HG03439 (cell line): ENCODE data around the gene NUDT14.

ENCODE experiments used
- ATAC-seq: cut with Tn5 transposase; IDR thresholded peaks from one replicate; pipeline ENCODE4 v1.9.1; 2021; ENCODE audit warnings: mild to moderate bottlenecking, moderate library complexity; ENCODE audit not compliant: unreplicated experiment

Gene NUDT14

DNA sequence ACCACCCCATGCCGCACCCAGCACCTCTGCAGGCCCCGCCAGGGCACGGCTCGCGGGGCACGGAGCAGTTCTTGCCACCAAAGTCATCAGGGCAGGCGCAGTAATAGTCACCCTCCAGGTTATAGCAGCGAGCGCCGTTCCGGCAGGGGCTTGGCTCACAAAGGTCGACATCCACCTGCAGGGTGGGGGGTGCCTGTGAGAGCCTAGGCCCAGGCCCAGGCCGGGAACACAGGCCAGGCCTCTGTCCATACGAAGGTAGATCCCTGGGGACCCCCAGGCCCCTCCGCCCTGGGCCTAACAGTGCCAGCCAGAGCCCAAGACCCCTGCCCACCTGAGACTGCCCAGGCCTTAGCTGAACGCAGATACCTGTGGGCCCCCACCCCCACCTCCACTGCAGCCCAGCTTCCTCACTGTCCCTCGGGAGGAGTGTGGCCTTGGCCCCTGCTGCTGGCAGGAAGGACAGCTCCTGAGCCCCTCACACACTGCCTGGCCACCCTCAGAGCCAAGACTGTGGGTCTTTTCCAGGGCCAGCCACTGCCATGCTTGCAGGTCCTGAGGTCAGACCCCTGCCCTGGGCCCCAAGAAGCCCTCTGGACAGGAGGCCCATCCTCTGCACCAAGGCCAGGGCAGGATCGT lies 31.8 kb downstream of the NUDT14 start:
- ATAC-seq: no peak

DNA sequence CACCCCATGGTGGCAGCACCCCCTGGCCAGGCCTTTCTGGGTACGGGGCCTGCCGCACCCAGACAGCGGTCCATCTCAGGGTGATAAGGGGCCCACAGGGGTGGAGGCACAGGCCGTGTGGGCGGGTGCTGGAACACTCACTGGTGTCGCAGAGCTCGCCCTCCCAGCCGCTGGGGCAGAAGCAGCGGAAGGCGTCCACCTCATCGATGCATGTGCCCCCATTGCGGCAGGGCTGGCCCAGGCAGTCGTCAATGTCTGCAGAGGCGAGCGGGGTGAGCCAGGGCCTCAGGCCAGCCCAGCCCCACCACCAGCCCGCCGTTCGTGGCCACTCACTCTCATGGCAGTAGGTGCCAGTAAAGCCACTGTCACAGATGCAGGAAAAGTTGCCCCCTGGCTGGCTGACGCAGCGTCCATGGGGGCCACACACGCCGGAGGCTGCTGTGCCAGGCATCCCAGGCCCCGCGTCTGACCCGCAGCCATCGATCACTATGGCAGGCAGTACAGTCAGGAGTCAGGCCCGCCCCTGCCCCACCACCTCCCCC lies 32.4 kb downstream of the NUDT14 start:
- no peak for ATAC-seq

DNA sequence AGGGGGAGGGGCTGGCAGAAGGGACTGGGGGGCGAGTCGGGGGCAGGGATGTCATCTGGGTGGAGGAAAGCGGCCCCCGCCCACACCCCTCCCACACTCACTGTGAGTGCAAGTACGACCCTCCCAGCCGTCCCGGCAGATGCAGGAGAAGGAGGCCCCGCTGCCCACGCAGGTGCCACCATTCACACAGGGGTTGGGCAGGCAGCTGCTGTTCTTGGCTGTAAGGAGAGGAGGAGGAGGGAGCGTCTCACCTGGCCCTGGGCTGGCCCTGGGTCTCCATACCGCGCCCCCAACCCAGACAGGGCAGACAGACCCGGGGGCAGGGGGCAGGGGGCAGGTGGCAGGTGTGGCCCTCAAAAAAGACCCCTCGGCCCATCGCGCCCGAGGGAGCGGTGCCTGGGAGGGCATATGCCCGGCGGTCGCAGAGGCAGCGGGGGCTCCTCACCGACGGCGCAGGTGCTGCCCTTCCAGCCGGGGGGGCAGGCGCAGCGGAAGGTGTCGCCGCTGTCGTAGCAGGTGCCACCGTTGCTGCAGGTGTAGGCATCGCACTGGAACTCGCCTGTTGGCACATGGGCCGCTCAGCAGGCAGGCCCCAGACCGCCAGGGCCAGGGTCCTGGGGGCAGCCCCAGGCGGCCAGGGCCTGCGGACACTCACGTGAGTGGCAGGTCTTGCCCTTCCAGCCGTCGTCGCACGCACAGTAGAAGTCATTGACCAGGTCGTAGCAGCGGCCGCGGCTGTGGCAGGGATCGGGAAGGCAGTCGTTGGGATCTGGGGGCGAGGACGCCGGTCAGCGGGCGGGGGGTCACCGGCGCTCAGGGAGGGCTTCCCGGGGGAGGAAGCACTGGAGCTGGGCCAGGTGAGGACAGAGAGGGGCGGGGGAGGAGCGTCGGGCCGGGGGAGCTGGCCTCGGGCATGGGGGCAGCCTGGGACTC lies 33.2 kb downstream of the NUDT14 start:
- ATAC-seq: no peak

DNA sequence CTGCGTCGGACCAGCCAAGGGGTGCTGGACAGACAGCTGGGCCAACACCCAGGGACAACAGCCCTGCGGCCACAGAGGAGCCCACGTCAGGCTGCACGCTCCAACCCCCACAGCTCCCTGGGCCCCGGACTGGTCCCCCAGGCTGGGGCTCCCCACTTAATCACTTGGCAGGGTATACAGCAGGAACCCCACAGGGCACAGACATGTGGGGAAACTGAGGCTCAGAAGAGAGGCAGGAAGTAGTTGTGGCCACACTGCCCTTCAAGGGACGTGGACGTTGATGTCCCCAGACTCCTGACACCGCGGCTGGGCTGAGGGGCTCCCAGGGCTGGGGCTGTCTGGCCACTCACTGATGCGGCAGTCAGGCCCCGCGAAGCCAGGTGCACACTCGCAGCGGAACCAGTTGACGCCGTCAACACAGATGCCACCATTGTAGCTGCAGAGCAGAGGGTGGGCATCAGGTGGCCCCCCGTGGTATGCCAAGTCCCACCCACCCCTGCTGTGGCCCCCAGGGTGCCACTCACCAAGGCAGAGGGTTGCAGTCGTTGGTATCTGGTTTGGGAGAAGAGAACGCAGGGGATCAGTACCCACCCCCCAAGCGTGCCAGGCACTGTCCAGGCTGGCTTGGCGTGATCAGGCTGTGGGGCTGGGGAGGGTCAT lies 34.0 kb downstream of the NUDT14 start:
- ATAC-seq: no peak

DNA sequence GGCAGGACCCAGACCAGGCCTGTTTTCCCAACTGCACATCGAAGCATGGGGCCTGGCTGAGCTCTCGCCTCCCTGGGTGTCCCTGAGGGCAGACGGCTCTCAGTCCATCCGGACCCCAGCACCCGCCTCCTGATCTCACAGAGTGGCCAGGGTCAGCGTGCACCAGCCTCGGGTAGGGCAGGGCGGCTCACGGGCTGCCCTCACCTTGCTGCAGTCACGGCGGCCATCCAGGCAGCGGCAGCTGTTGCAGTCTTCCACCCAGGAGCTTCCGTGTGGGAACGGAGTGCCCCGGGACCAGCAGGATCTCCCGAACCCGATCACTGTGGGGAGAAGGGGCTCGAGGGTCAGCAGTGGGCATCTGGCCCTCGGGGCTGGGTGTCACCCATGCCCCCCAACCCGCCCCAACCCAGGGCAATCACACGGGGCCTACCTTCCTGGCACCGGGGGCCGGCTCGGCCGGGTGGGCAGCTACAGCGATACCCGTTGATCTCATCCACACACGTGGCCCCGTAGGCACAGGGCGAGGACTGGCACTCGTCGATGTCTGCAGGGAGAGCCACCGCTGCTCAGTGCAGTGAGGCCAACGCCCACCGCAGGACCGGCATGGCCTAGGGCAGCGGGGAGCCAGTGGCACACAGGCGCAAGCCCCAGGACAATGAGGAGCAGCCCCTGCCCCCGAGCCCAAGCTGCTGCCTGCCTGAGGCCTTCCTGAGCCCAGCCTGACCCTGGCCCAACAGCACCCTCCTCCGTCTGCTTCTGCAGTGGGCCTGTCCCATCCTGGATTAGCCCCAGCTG lies 34.7 kb downstream of the NUDT14 start:
- ATAC-seq: no peak

DNA sequence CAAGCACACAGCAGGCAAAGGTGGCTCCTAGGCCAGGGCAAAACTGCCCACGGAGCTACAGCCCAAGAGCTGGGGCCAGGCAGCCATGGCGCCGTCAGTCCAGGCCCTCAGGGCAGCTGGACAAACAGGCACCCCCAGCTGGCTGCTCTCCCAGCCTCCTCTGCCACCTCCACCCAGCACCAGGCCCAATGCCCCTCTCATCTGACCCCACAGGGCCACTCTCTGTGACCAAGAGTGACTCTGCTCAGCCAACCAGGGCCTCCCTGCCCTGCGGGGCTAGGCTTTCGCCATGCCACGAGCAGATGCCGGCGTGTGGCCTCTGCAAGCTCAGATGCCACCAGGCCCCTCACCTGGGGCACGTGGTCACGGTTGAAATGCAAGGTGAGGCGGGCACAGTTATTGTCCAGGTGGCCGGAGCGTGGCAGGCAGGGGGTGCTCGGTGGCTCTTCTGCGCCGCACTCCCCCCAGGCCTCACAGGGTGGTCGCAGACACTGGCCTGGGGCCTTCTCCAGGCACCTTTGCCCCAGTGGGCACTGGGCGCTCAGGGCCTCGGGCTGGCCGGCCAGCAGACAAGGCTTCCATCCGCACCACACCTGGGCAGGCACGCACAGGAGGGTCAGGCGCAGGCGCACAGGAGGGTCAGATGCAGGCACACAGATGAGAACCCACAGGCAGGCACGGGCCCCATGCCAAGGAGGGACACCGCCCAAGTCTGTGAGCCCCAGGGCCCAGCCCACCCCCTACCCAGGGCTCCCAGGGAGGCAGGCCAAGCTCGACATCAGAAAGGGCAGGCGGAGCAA lies 35.5 kb downstream of the NUDT14 start:
- ATAC-seq: no peak

DNA sequence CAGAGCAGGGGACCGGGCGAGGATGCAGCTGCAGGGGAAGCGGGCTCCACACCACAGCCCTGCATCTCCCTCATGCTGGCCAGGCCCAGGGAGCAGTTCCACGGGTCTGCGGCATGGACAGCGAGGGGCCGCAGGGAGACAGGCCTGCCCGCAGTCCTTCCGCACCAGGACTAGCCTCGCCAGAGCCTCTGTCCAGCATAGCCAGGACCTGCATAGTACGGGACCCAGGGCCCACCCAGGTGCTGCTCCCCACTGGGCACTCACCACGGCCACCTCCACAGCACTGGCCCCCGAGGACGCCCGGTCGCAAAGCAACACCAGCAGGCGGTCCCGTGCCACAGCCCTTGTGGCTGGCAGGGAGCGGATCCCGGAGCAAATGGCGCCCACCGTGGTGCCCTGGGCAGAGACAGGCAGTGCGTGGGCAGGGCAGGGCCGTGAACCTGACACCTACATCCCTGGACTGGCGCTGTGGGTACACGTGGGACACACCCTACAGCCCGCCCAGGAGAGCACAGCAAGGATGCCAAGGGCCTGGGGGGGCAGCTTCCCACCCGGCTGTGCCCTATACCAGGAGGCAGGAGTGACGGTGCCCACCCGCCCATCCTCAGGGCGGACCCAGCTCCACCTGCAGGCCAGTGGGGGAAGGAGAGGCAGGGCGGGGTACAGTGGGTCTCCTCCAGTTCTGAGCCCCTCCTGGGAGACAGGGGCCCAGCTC lies 36.3 kb downstream of the NUDT14 start:
- no peak for ATAC-seq

DNA sequence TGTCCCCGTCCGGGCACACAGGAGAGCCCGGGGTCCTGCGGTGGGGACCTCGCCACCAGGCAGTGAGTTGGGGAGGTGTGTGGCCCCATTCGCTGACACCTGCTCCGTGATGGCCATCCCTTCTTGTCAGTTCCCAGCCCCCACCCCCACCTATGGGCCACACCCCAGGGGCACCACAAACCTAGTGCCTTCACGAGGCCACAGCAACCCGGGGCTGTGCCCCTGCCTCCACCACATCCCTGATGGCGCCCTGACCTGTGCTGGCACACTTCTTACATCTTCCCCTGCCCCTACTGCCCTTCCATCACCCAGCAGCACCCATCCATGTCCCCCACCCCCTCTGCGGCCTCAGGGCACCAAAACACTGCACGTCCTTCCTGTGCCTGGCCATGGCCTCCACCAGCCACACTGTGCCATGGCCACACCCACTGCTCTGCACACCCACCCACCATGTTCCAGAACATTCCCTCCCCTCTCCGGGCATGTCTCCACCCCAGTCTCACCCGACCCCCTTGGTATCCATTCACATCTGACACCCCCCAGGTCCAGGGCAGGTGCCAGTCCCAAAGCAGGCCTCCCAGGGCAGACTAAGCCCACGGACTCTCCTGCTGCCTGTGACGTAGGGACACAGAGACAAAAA lies 37.0 kb downstream of the NUDT14 start:
- no peak for ATAC-seq

DNA sequence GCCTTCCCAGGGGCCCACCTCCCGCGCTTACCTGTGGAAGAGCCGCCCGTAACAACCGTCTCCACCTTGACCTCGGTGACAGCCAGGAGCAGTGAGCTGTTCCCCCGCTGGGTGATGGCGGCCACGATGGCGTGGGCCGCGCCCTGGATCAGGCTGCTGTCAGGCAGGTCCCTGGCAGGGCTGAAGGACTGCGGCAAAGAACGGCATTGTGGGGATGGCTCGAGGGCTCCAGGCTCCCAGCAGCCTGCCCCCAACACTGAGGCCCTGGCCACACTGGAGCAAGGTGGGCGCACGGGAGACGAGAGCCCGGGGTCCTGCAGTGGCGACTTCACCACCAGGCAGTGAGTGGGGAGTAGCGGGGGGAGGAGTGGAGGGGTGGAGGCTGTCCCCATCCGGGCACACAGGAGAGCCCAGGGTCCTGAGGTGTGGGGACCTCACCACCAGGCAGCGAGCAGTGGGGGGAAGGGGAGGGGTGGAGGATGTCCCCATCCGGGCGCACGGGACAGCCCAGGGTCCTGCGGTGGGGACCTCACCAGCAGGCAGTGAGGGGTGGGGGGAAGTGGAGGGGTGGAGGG lies 37.6 kb downstream of the NUDT14 start:
- ATAC-seq: no peak

DNA sequence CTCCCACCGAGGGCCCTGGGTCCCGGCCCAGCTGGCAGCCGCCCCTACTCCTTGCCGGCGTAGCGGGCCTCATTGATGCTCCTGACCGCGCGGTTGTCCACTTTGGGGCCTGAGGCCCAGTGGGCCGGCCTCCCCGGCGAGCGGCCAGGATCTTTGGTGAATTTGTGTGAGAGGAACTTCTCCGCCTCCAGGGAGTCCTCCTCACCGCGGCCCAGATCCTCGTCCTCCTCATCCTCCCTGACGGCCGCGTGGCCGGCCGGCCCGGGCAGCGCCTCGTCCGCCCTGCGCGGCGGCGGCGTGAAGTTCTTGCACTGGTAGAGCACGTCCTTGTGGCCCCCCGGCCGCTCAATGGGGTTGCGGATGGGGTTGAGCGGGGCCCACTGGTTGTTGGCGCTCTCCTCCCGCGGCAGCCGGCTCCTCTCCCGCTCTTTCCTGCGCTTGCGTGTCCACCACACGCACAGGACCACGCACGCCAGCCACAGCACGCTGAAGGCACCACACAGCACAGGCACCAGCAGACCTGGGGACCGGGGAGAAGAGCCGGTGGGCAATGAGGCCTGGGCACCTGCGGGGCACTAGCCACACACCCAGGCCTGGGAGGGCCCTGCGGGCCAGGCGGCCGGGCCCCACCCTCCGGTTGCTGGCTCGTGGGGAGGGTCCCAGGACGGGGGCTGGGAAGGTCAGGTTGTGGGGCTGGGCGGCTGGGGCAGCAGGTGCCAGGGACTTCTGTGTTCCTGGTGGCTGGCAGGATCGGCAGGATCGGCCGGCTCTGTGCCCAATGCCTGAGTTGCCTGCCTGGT lies 38.3 kb downstream of the NUDT14 start:
- ATAC-seq: no peak

DNA sequence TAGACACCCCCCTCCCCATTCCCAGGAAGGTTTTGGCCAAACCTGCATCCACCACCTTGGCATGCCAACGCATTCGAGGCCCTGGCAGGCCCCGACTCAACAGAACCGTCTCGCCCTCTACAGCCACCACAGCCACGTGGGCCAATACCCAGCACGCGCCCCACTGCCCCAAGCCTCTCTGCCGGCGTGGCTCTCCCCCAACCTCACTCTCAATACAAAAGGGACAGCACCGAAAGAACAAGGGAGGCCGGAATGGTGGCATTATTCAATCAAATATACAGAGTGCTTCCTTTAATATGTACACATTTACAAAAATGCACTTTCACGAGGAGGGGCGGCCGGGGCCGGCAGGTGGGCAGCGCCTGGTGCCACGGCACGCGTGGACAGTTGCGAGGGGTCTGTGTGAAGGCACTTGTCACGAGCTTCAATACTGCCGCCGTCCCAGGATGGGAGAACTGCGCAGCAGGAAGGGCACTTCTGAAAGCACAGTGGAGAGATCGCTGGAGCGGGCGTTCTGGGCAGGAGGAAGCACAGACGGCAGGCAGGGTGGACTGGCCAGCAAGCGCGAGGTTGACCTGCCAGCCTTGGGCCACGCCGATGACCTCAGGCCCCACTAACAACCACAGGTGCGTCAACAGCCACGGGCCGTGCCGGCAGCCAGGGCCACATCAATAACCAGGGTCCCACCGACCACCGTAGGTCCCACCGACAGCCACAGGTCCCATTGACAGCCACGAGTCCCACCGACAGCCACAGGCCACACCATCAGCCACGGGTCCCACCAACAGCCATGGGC lies 39.4 kb downstream of the NUDT14 start:
- no peak for ATAC-seq

DNA sequence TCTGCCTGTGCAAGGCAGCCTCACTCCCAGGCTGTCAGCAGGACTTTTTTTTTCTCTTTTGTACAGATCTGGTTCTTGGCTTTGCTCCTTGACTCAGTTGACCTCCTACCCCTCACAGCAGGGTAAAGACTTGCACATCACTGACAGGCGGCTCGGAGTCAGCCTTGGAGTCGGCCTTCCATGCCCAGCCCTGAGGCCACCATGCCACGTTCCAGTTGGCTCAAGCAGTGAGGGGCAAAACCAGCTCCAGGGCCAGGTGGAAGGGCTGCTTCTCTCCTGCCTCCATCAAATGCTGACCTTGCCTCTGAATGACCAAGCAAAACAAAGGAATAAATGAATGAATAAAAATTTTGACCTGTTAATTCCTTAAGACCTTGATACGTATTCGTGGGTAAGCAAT lies 40.1 kb downstream of the NUDT14 start:
- ATAC-seq: no peak

DNA sequence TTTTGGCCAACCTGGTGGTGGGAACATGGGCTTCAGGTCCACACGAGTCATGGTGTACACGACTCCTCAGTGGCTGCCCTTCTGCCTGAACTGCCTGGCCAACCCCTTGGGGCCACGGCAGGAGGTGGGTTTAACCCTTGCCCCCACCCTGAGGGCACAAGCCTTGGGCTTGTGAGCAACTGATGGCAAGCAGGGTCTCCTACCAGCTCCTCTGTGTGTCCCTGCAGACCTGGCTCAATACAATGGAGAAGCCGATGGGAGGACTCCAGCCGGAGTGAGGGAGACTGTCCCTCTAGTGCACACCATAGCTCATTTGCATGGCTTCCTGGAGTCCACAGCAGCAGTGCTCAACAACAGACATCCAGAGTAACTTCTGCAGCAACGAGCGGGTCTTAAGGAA lies 40.5 kb downstream of the NUDT14 start:
- no peak for ATAC-seq

DNA sequence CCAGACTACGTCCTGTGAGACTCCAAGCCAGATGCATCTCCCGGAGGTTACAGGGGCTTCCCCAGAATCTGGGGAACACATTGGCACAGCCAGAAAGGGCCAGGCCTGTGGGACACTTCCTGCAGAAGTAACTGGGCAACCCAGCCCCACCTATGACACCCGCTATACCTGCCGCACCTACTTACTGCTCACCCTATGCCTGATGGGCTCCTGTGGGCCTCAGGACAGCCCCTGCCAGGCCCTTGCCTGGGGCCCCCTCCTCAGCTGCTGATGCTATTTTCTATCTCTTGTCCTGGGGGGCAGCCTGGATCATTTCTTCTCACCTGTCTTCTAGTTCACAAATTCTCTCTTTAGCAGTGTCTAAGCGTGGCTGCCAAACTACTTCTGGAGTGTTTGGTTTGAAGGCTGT lies 41.3 kb downstream of the NUDT14 start:
- no peak for ATAC-seq

DNA sequence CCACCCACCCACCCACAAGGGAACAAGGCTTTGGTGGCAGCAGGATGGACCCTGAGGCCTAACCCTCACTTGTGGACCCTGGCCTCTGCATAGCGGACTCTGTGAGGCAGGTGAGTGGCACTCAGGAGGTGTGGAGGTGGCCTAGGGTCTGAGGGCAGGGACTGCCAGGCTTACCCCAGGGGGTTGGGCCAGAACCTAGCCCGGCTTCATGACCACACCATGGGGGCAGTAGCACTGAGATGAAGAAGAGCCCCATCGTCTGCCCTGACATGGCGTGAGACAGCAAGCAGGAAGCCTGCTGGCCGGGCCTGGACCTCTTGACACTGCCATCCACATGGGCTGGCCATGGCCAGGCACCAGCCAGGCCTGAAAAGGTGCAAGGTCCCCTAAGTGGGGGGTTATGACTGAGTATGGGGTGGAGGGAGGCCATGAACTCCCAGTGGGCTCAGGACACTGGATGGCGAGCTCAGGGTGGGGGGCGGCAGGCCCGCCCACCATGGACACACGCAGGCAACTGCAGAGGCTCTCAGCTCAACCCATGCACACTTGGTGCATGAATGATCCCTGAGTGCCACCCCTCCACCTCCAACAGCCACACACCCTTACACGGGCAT lies 41.8 kb downstream of the NUDT14 start:
- ATAC-seq: no peak

DNA sequence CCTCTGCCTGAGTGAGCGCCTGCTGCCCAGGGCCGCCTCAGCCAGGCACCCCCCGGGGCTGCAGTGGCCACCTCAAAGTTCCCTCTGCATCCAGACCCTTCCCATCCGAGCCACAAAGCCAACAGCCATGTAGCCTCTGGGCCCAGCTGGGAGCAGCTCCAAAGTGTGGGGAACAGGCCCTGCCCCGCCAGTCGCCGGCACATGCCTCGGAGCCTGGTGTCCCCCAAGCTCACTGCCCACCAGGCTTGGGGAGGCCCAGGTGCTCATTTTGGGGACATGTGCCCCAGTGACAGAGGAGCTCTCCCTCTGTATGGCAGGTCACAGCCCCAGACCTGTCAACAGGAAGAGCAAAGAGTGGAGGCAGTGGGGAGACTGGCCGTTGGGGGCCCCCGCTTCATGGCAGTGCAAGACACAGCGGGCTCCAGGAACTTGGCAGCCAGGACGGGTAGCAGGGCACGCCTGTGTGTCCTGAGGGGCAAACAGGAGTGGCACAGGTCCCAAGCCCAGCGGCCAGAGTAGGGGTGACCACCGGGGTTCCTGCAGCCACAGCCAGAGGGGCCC lies 42.5 kb downstream of the NUDT14 start:
- no peak for ATAC-seq
